Neutrophil (primary cell): ENCODE results near the gene ZNF574.

Experiments
- H3K27ac ChIP-seq: fragments of 200-600 bp; sonication (generic); 2 replicates; pipeline ENCODE4 v1.5.1; 2016; ENCODE audit warnings: mild to moderate bottlenecking, moderate library complexity
- H3K27me3 ChIP-seq: fragments of 200-600 bp; sonication (generic); 2 replicates; pipeline ENCODE4 v1.6.0; 2016; ENCODE audit warnings: mild to moderate bottlenecking
- H3K36me3 ChIP-seq: fragments of 200-600 bp; sonication (generic); 2 replicates; pipeline ENCODE4 v1.5.1; 2017
- H3K4me1 ChIP-seq, 2 experiments: fragments of 200-600 bp in 1 of 2; sonication (generic) in 1 of 2; 1 replicate in 1 of 2; 2 replicates in 1 of 2; pipeline versions ENCODE4 v1.5.1 to v1.6.1; 2013 to 2016; ENCODE audit warnings: low read depth in 1 of 2, low read length in 1 of 2, mild to moderate bottlenecking in 1 of 2, moderate library complexity in 1 of 2; ENCODE audit not compliant: control insufficient read depth in 1 of 2, insufficient read depth in 1 of 2
- H3K4me3 ChIP-seq, 2 experiments: fragments of 200-600 bp in 1 of 2; sonication (generic) in 1 of 2; 1 replicate in 1 of 2; 2 replicates in 1 of 2; pipeline ENCODE4 v1.5.1; 2013 to 2016; ENCODE audit warnings: low read depth in 1 of 2, low read length in 1 of 2, mild to moderate bottlenecking in 1 of 2, moderate library complexity in 1 of 2
- H3K9me3 ChIP-seq: fragments of 200-600 bp; sonication (generic); 2 replicates; pipeline ENCODE4 v1.5.1; 2016
- TF ChIP-seq, protein P1 (sequence below): fragments of 200-600 bp; sonication (generic); IDR thresholded peaks from 2 replicates; pipeline ENCODE4 v1.5.1; 2016; ENCODE audit warnings: antibody characterized with exemption

Gene ZNF574

DNA sequence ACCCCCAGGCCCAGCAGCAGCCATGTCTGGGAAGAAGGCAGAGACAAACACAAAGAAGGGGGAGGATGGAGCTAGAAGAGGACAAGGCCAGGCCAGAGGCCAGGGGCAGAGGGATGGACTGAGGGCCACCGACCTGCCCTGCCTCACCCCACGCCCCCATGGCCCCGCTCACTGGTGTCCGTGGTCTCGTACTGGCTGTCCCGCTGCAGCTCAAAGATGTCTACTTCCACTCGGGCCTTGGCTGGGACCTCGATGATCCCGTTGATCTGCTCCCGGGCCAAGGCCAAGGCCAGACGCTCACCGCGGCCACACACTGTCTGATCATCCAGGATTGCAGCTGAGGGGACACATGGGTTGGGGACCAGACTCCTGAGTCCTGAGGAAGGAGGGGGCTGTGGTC, 10.9 kb upstream of the ZNF574 start:
- TF ChIP-seq, protein P1, sequence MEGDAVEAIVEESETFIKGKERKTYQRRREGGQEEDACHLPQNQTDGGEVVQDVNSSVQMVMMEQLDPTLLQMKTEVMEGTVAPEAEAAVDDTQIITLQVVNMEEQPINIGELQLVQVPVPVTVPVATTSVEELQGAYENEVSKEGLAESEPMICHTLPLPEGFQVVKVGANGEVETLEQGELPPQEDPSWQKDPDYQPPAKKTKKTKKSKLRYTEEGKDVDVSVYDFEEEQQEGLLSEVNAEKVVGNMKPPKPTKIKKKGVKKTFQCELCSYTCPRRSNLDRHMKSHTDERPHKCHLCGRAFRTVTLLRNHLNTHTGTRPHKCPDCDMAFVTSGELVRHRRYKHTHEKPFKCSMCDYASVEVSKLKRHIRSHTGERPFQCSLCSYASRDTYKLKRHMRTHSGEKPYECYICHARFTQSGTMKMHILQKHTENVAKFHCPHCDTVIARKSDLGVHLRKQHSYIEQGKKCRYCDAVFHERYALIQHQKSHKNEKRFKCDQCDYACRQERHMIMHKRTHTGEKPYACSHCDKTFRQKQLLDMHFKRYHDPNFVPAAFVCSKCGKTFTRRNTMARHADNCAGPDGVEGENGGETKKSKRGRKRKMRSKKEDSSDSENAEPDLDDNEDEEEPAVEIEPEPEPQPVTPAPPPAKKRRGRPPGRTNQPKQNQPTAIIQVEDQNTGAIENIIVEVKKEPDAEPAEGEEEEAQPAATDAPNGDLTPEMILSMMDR, result no peak
- no peaks in the 10 kb centered on the region for H3K36me3 ChIP-seq
- peaks cover 24% of the 10 kb centered on the region for H3K27me3 ChIP-seq
- no peak overlapping the region for H3K27ac ChIP-seq
- peaks cover 5 to 13% of the 10 kb centered on the region in 2 experiments for H3K4me1 ChIP-seq
- no peaks in the 10 kb centered on the region for H3K9me3 ChIP-seq
- H3K4me3 ChIP-seq, result no peak overlapping the region

DNA sequence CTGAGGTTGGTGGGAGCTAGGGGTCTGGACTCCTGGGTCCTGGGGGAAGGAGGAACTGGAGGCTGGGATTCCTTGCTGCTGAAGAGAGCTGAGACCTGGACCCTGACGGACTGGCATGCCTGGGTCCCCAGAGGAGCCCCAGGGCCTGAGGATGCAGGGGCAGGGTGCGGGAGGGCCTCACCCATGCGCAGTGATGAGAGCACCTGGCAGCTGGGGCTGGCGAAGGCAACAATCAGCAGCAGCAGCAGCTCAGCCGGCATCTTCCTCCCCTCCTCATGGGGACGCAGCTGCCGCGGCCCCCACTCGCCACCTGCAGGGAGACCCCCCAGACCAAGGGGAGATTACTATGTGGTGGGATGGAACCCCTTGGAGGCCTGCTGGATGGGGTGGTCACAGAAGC, 10.5 kb upstream of the ZNF574 start:
- no peaks in the 10 kb centered on the region for H3K36me3 ChIP-seq
- peaks cover 10 to 17% of the 10 kb centered on the region in 2 experiments for H3K4me1 ChIP-seq
- no peak overlapping the region for H3K4me3 ChIP-seq
- H3K27ac ChIP-seq, result no peak overlapping the region
- no peaks in the 10 kb centered on the region for H3K9me3 ChIP-seq
- TF ChIP-seq, protein P1, result no peak
- peaks cover 27% of the 10 kb centered on the region for H3K27me3 ChIP-seq

DNA sequence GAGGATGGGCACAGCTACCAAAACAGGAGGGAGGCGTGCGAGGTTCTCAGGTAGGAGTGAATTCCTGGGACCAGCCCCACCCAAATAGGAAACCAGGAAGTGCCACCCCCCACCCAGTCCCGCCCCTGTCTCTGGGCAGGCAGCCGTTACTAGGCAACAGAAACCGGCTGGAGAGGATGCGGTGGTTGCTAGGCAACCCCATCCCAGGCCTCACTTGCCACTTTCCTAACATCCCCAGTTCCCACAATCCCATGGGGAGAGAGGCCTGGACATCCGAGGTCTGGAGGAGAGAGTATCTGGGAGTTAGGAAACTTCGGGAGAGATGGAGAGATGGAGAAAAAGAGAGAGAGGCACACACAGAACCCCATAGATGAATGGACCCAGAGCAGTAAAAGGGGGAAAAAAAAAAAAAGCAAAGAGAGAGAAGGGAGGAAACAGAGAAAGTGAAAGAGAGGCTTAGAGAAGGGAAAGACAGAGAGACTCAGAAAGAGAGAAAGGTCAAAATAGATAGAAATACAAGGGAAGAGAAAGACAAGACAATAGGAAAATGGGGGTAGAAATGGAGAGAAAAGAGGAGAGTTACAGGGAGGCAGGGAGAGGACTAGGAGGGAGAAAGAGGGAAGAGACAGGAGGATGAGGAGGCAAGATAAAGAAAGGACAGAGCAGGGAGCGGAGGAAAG, 9.8 kb upstream of the ZNF574 start:
- TF ChIP-seq, protein P1, result no peak
- Histone ChIP-seq H3K27me3 (peaks cover 27% of the 10 kb centered on the region), H3K4me3 (no peak overlapping the region), H3K27ac (no peak overlapping the region), H3K36me3 (no peaks in the 10 kb centered on the region), H3K4me1 (peaks cover 13 to 17% of the 10 kb centered on the region in 2 experiments), H3K9me3 (no peaks in the 10 kb centered on the region)

DNA sequence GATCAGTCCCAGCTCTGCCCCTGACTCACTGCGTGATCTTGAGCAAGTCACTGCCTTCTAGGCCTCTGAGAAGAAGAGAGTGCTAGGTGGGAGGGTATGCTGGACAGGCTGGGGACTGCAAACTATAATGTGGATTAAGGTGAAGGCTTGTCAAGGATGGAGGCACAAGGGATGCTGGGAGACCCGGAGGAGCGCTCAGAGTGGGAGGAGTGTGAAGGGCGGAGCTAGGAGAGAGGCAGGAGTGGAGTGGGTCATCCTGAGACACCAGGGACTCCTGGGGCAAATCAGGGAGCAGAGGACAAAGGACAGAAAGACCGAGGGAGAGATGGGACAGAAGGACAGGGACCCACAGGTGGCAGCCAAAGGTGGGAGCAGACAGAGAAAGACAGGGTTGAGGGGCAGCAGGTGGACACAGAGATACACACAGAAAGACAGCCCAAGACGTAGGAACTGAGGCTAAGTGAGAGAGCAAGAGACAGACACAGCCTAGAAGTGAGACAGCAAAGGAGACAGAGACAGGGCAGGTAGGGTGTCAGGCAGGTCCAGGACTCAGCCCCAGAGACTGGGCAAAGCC, 8.6 kb upstream of the ZNF574 start:
- H3K27ac ChIP-seq, result no peak overlapping the region
- peaks cover 13 to 17% of the 10 kb centered on the region in 2 experiments for H3K4me1 ChIP-seq
- TF ChIP-seq, protein P1, result no peak
- peaks cover 27% of the 10 kb centered on the region for H3K27me3 ChIP-seq
- H3K36me3 ChIP-seq, result no peaks in the 10 kb centered on the region
- H3K4me3 ChIP-seq, result no peak overlapping the region
- no peaks in the 10 kb centered on the region for H3K9me3 ChIP-seq

DNA sequence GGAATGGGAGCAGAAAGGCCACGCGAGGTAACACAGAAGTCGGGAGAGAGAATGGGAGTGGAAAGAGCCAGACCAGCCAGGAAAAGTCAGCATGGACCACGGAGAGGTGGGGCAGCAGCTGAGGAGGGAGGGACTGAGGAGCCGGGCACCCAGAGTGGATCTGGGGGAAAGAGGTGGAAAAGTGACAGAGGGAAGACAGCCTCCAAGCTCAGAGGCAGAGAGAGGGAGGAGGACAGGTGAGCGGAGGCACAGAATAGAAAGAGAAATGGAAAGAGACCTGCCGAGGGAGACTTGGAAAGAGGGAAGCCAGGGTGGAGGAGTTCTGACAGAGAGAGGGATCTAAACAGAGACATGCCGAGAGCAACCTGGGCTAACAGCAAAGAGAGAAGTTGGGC, 7.6 kb upstream of the ZNF574 start:
- H3K4me3 ChIP-seq, result no peak overlapping the region
- H3K27ac ChIP-seq, result peak overlapping the region; percentile 1
- H3K36me3 ChIP-seq, result no peaks in the 10 kb centered on the region
- H3K9me3 ChIP-seq, result no peaks in the 10 kb centered on the region
- peaks cover 27% of the 10 kb centered on the region for H3K27me3 ChIP-seq
- TF ChIP-seq, protein P1, result no peak
- H3K4me1 ChIP-seq, result peaks cover 13 to 17% of the 10 kb centered on the region in 2 experiments
